ENCODE measurements around the gene LRRN1. TPM values are rescaled to one million over a fixed set of nuclear protein-coding genes. Genes with fewer than 3 reads are reported as not detected.
A peak's percentile ranks its signal among the peaks of the same experiment; 100 is the strongest.

Gene LRRN1
- total and polyA plus RNA-seq, 2 donors (not counting 1 experiment from before 2014, with no cell fraction given), result 1.1 to 2.5 TPM

DNA sequence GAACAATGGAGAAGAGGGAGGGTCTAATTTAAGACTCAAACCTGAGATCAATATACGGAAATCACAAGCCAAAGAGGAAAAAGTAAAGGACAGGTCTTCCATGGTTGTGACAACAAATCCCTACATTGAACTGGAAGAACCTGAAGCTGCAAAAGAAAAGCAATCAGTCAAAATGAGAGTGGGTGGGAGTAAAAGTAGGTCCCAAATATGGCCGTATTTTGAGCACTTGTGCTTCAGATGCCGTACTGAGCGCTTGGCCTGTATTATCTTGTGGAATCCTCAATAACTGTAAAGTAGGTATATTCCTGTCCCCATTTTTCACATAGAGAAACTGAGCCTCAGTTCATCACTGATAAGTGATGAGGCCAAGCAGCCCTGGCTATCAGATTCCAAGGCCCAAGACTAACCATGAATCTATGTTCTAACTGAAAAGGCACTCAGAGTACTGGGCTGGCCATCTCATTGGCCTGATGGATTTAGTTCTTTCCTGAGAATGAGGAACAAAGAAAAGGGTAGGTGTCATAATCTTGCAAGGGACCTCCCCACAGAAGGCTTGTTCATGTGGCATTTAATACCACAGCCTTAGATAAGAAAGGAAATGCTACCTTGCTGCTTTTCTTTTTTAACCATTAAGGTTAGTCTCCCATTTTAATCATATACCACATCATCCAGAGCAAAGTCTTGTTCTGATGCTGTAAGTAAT is 52.5 kb downstream of the LRRN1 start:
- TF ChIP-seq EZH2 (IDR thresholded peaks at IDR 0.05; ENCODE audit: borderline replicate concordance, insufficient read depth, low read depth, low read length, poor library complexity, severe bottlenecking), result no peak
- no peak for TF ChIP-seq CTCF (IDR thresholded peaks at IDR 0.05)
- CTCF ChIA-PET, result no interaction called here
- Histone ChIP-seq H3K36me3 (replicated peaks in 1 of 2; ENCODE audit: control extremely low read depth in 1 of 2, control insufficient read depth in 1 of 2, extremely low read depth in 1 of 2, insufficient read depth in 2 of 2, low read length in 1 of 2) (no peaks in the 10 kb centered on the region), H3K27ac (ENCODE audit: low read length in 2 of 2) (no peak overlapping the region), H3K27me3 (replicated peaks in 1 of 4; ENCODE audit: control extremely low read depth in 1 of 4, control insufficient read depth in 3 of 4, insufficient read depth in 4 of 4, low read length in 3 of 4) (no peaks in the 10 kb centered on the region), H3K9me3 (ENCODE audit: control extremely low read depth in 1 of 3, control insufficient read depth in 2 of 3, insufficient read depth in 1 of 3, low read length in 2 of 3) (no peaks in the 10 kb centered on the region), H3K4me2 (replicated peaks; ENCODE audit: low read depth, low read length, poor library complexity, severe bottlenecking) (no peak overlapping the region), H3K4me3 (ENCODE audit: control extremely low read depth in 1 of 5, extremely low read depth in 1 of 5, insufficient read depth in 1 of 5, low read depth in 2 of 5, low read length in 4 of 5) (no peak overlapping the region), H4K20me1 (ENCODE audit: control insufficient read depth, insufficient read depth, low read length, poor library complexity, severe bottlenecking) (no peaks in the 10 kb centered on the region), H3K79me2 (ENCODE audit: control insufficient read depth, insufficient read depth, low read length) (no peaks in the 10 kb centered on the region), H3K4me1 (ENCODE audit: control insufficient read depth in 2 of 2, insufficient read depth in 2 of 2, low read length in 2 of 2) (peaks cover 0 to 3% of the 10 kb centered on the region in 2 donors), H3K9ac (ENCODE audit: low read length) (no peak overlapping the region), H2AFZ (ENCODE audit: insufficient read depth, low read depth, low read length, poor library complexity, severe bottlenecking) (no peak overlapping the region)
- peak; percentile 9 for DNase-seq
- POLR2A ChIA-PET, result no interaction called here
- Mint-ChIP-seq H3K4me1 (peaks cover 7% of the 10 kb centered on the region), H3K9me3 (ENCODE audit: insufficient read depth) (no peaks in the 10 kb centered on the region), H3K4me3 (no peak overlapping the region), H3K27ac (no peak overlapping the region), H3K27me3 (no peaks in the 10 kb centered on the region)
- no peak for ATAC-seq (ENCODE audit: low read depth)
- intact Hi-C loops (cut with micrococcal nuclease), result no loop called here
- WGBS (ENCODE audit: insufficient coverage), result 93% methylated on average over 3 of the region's 4 CpGs

DNA sequence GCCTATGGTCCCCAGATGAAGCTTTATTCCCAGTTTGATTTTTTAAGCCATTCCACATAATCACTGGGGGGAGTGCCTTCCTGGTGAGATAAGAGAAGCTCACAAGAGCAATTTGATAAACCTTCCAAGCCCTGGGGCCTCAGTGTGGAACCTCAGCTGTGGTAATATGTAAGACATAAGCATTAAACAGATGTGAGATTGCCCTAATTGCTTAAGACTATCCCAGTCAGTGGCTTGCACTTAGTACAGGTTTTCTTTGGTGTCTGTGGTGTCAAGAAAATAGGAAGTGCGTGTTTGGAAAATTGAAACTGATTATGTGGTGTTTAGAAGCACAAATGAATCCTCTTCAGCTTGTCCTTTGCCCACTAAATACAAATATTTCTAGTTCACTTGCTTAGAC is 54.3 kb downstream of the LRRN1 start:
- Histone ChIP-seq H3K4me1 (ENCODE audit: control insufficient read depth in 2 of 2, insufficient read depth in 2 of 2, low read length in 2 of 2) (peaks cover 0 to 3% of the 10 kb centered on the region in 2 donors), H3K27me3 (replicated peaks in 1 of 4; ENCODE audit: control extremely low read depth in 1 of 4, control insufficient read depth in 3 of 4, insufficient read depth in 4 of 4, low read length in 3 of 4) (no peaks in the 10 kb centered on the region), H3K4me2 (replicated peaks; ENCODE audit: low read depth, low read length, poor library complexity, severe bottlenecking) (no peak overlapping the region), H3K9ac (ENCODE audit: low read length) (no peak overlapping the region), H2AFZ (ENCODE audit: insufficient read depth, low read depth, low read length, poor library complexity, severe bottlenecking) (no peak overlapping the region), H4K20me1 (ENCODE audit: control insufficient read depth, insufficient read depth, low read length, poor library complexity, severe bottlenecking) (no peaks in the 10 kb centered on the region), H3K79me2 (ENCODE audit: control insufficient read depth, insufficient read depth, low read length) (no peaks in the 10 kb centered on the region), H3K4me3 (ENCODE audit: control extremely low read depth in 1 of 5, extremely low read depth in 1 of 5, insufficient read depth in 1 of 5, low read depth in 2 of 5, low read length in 4 of 5) (no peak overlapping the region), H3K36me3 (replicated peaks in 1 of 2; ENCODE audit: control extremely low read depth in 1 of 2, control insufficient read depth in 1 of 2, extremely low read depth in 1 of 2, insufficient read depth in 2 of 2, low read length in 1 of 2) (no peaks in the 10 kb centered on the region), H3K27ac (ENCODE audit: low read length in 2 of 2) (no peak overlapping the region), H3K9me3 (ENCODE audit: control extremely low read depth in 1 of 3, control insufficient read depth in 2 of 3, insufficient read depth in 1 of 3, low read length in 2 of 3) (no peaks in the 10 kb centered on the region)
- Mint-ChIP-seq H3K4me1 (peaks cover 7% of the 10 kb centered on the region), H3K4me3 (no peak overlapping the region), H3K9me3 (ENCODE audit: insufficient read depth) (no peaks in the 10 kb centered on the region), H3K27me3 (no peaks in the 10 kb centered on the region), H3K27ac (no peak overlapping the region)
- POLR2A ChIA-PET, result no interaction called here
- DNase-seq (no peak), ATAC-seq (ENCODE audit: low read depth) (no peak)
- TF ChIP-seq EZH2 (IDR thresholded peaks at IDR 0.05; ENCODE audit: borderline replicate concordance, insufficient read depth, low read depth, low read length, poor library complexity, severe bottlenecking) (no peak), CTCF (IDR thresholded peaks at IDR 0.05) (no peak)
- CTCF ChIA-PET, result no interaction called here
- no CpG with 5 or more reads among the region's 1 CpG for WGBS (ENCODE audit: insufficient coverage)
- intact Hi-C loops (cut with micrococcal nuclease), result no loop called here

Data from B cell (primary cell).